ENCODE measurements around the gene KAZN.

DNA sequence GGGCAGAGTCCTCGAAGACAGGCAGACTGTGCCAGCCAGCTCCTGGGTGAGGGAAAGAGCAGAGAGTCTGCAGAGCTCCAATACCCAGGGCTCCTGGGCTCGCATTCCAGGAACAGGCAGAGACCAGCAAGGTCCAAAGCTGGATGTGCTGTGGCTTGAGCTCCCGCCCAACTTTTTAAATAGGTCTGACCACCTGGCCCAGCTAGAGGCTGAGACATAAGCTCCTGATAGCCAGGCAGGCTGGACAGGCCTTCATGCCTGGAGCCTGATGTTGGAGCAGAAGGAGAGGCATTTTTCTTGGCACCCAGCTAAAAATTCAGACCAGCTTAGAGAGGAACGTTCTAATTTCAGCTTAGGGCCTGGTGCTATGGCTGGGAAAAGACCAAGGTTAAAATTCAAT is 376.6 kb downstream of the KAZN start:
- TF ChIP-seq CTCF (IDR thresholded peaks at IDR 0.05) (no peak), POLR2A (IDR thresholded peaks at IDR 0.05) (no peak)

Measured in testis (tissue), 2 donors.